GM23248 (cell line): ENCODE data around the gene GSN. TPM values are rescaled to one million over a fixed set of nuclear protein-coding genes. Genes with fewer than 3 reads are reported as not detected.

Experiments
- DNase-seq: peaks from one replicate; pipeline ENCODE4 v3.0.0-alpha.2; 2015
- H2AFZ ChIP-seq: fragments of 200-600 bp; sonication (generic); 2 replicates; pipeline ENCODE4 v1.6.1; 2016; ENCODE audit warnings: antibody characterized with exemption
- H3F3A ChIP-seq: fragments of 200-600 bp; sonication (generic); 2 replicates; pipeline ENCODE4 v1.6.1; 2016; ENCODE audit warnings: mild to moderate bottlenecking, antibody characterized with exemption, mixed run types; ENCODE audit not compliant: insufficient read depth
- H3K27ac ChIP-seq: fragments of 200-600 bp; sonication (generic); 2 replicates; pipeline ENCODE4 v1.5.1; 2016; ENCODE audit warnings: mild to moderate bottlenecking
- H3K27me3 ChIP-seq: fragments of 200-600 bp; sonication (generic); replicated peaks from 2 replicates; pipeline ENCODE4 v1.6.1; 2016; ENCODE audit warnings: mild to moderate bottlenecking; ENCODE audit not compliant: insufficient read depth
- H3K36me3 ChIP-seq: fragments of 200-600 bp; sonication (generic); 2 replicates; pipeline ENCODE4 v1.6.1; 2016; ENCODE audit warnings: low read depth, mild to moderate bottlenecking
- H3K4me1 ChIP-seq: fragments of 200-600 bp; sonication (generic); 2 replicates; pipeline ENCODE4 v1.6.1; 2016; ENCODE audit warnings: mild to moderate bottlenecking; ENCODE audit not compliant: insufficient read depth
- H3K4me2 ChIP-seq: fragments of 200-600 bp; sonication (generic); one replicate; pipeline ENCODE4 v1.6.1; 2016; ENCODE audit warnings: mild to moderate bottlenecking; ENCODE audit not compliant: unreplicated experiment
- H3K4me3 ChIP-seq: fragments of 200-600 bp; sonication (generic); 2 replicates; pipeline ENCODE4 v1.5.1; 2016; ENCODE audit warnings: mild to moderate bottlenecking
- H3K79me2 ChIP-seq: fragments of 200-600 bp; sonication (generic); 2 replicates; pipeline ENCODE4 v1.6.1; 2016; ENCODE audit warnings: mild to moderate bottlenecking; ENCODE audit not compliant: insufficient read depth
- H3K9ac ChIP-seq: fragments of 200-600 bp; sonication (generic); 2 replicates; pipeline ENCODE4 v1.6.1; 2016; ENCODE audit warnings: mild to moderate bottlenecking
- H3K9me2 ChIP-seq: fragments of 200-600 bp; sonication (generic); 2 replicates; pipeline ENCODE4 v1.6.1; 2016; ENCODE audit warnings: mixed run types, mild to moderate bottlenecking, moderate library complexity; ENCODE audit not compliant: insufficient read depth
- H3K9me3 ChIP-seq: fragments of 200-600 bp; sonication (generic); one replicate; pipeline ENCODE4 v1.6.1; 2017; ENCODE audit warnings: low read depth
- H4K20me1 ChIP-seq: fragments of 200-600 bp; sonication (generic); 2 replicates; pipeline ENCODE4 v1.6.0; 2016; ENCODE audit not compliant: insufficient read depth
- EZH2 ChIP-seq: fragments of 200-600 bp; sonication (generic); IDR thresholded peaks from 2 replicates; pipeline ENCODE4 v1.6.1; 2018; ENCODE audit warnings: antibody characterized with exemption, mild to moderate bottlenecking; ENCODE audit not compliant: insufficient read depth, poor library complexity, severe bottlenecking
- EZH2phosphoT487 ChIP-seq: fragments of 200-600 bp; sonication (generic); IDR thresholded peaks from 2 replicates; pipeline ENCODE4 v1.6.1; 2018; ENCODE audit warnings: antibody characterized with exemption, moderate library complexity, mild to moderate bottlenecking, low read depth; ENCODE audit not compliant: insufficient read depth
- WGBS, 2 experiments: methylation state at CpG; one replicate each; pipeline ENCODE4 v1.1.6; 2015 to 2017; ENCODE audit warnings: low lambda C conversion rate in 2 of 2, low coverage in 1 of 2; ENCODE audit errors: missing lambda C conversion rate in 2 of 2; 5-methylcytosine and 5-hydroxymethylcytosine counted together
- in situ Hi-C: fragments of 300-500 bp; cut with MboI; formaldehyde crosslinking; loops from 2 replicates; pipeline ENCODE4 v1.15.0; 2020
- polyA plus RNA-seq: library from polyadenylated mRNA; unstranded; fragments of >200 nt; fragmentation: Nextera tagmentation; extraction: Ambion mirVana; gene quantifications from 2 replicates; pipeline ENCODE4 v1.2.1, GENCODE V29; 2016
- total RNA-seq: library from RNA; depleted of rRNA; stranded (reverse); fragments of >200 nt; shearing (Covaris generic); gene quantifications from 2 replicates; pipeline ENCODE4 v1.2.3, GENCODE V29; 2014

GSN gene
- total and polyA plus RNA-seq, 2 experiments from 2014 or later: 258 to 387 TPM

- no peak for DNase-seq
- Histone ChIP-seq H3K9me2 (no peaks in the 10 kb centered on the region), H4K20me1 (no peaks in the 10 kb centered on the region), H3K27ac (no peak overlapping the region), H3K4me1 (peaks cover 81% of the 10 kb centered on the region), H3K4me3 (no peak overlapping the region), H3K79me2 (peaks cover 55% of the 10 kb centered on the region), H2AFZ (no peak overlapping the region), H3K36me3 (no peaks in the 10 kb centered on the region), H3F3A (peaks cover 63% of the 10 kb centered on the region), H3K9me3 (no peaks in the 10 kb centered on the region), H3K27me3 (no peaks in the 10 kb centered on the region), H3K4me2 (no peak overlapping the region), H3K9ac (no peak overlapping the region)
- WGBS, 2 experiments: 76 to 78% methylated on average over 10 to 11 of the region's 11 CpGs
- in situ Hi-C loops: no loop called here
- TF ChIP-seq EZH2phosphoT487 (no peak), EZH2 (no peak)
Observed at GRCh38 chr9:121283856-121284732, 16.1 kb downstream of the GSN start.

GRCh38 chr9:121284733-121285451, 16.9 kb downstream of the GSN start:
- peaks cover 81% of the 10 kb centered on the region for H3K4me1 ChIP-seq
- no peaks in the 10 kb centered on the region for H3K9me3 ChIP-seq
- H4K20me1 ChIP-seq: no peaks in the 10 kb centered on the region
- no peak overlapping the region for H3K4me2 ChIP-seq
- no peaks in the 10 kb centered on the region for H3K36me3 ChIP-seq
- no peak overlapping the region for H2AFZ ChIP-seq
- H3K27me3 ChIP-seq: no peaks in the 10 kb centered on the region
- H3K9ac ChIP-seq: no peak overlapping the region
- TF ChIP-seq EZH2 (no peak), EZH2phosphoT487 (no peak)
- no peak for DNase-seq
- H3K9me2 ChIP-seq: no peaks in the 10 kb centered on the region
- no peak overlapping the region for H3K27ac ChIP-seq
- WGBS, 2 experiments: 84 to 85% methylated on average over 9 of the region's 9 CpGs
- peaks cover 63% of the 10 kb centered on the region for H3F3A ChIP-seq
- peaks cover 47% of the 10 kb centered on the region for H3K79me2 ChIP-seq
- no peak overlapping the region for H3K4me3 ChIP-seq
- in situ Hi-C loops: no loop called here

- Histone ChIP-seq H2AFZ (peak overlapping the region; percentile 56), H3K79me2 (peaks cover 43% of the 10 kb centered on the region), H3K9me2 (no peaks in the 10 kb centered on the region), H3K36me3 (no peaks in the 10 kb centered on the region), H3K9ac (peak overlapping the region; percentile 88), H3K9me3 (no peaks in the 10 kb centered on the region), H3K27me3 (no peaks in the 10 kb centered on the region), H3K4me2 (peak overlapping the region; percentile 84), H4K20me1 (no peaks in the 10 kb centered on the region), H3K4me1 (peaks cover 73% of the 10 kb centered on the region), H3F3A (peaks cover 53% of the 10 kb centered on the region), H3K27ac (peak overlapping the region; percentile 99), H3K4me3 (peak overlapping the region; percentile 60; the same call in 1 of the 2 replicates)
- WGBS, 2 experiments: 6 to 8% methylated on average over 18 of the region's 18 CpGs
- TF ChIP-seq EZH2phosphoT487 (no peak), EZH2 (no peak)
- DNase-seq: peak; percentile 86
- in situ Hi-C loops: no loop called here
Observed at GRCh38 chr9:121285835-121286687, 18.1 kb downstream of the GSN start.

- Histone ChIP-seq H3K9ac (peak overlapping the region; percentile 88), H3K4me2 (peak overlapping the region; percentile 84), H3K9me2 (no peaks in the 10 kb centered on the region), H3F3A (peaks cover 50% of the 10 kb centered on the region), H3K79me2 (peaks cover 39% of the 10 kb centered on the region), H3K27me3 (no peaks in the 10 kb centered on the region), H3K9me3 (no peaks in the 10 kb centered on the region), H3K4me1 (peaks cover 67% of the 10 kb centered on the region), H3K4me3 (peak overlapping the region; percentile 60; the same call in 1 of the 2 replicates), H4K20me1 (no peaks in the 10 kb centered on the region), H3K27ac (peak overlapping the region; percentile 99), H3K36me3 (no peaks in the 10 kb centered on the region), H2AFZ (peak overlapping the region; percentile 56)
- in situ Hi-C loops: no loop called here
- 3% methylated on average over 2 of the region's 2 CpGs for WGBS, 2 experiments
- TF ChIP-seq EZH2phosphoT487 (no peak), EZH2 (no peak)
- DNase-seq: no peak
Observed at GRCh38 chr9:121286688-121286972, 18.7 kb downstream of the GSN start.
